ENCODE data around the gene SLC5A6. TPM values are rescaled to one million over a fixed set of nuclear protein-coding genes. Genes with fewer than 3 reads are reported as not detected.

SLC5A6 gene
- total RNA-seq, 4 donors from 2014 or later = 20.5 to 69.7 (median 60.5) TPM

DNA sequence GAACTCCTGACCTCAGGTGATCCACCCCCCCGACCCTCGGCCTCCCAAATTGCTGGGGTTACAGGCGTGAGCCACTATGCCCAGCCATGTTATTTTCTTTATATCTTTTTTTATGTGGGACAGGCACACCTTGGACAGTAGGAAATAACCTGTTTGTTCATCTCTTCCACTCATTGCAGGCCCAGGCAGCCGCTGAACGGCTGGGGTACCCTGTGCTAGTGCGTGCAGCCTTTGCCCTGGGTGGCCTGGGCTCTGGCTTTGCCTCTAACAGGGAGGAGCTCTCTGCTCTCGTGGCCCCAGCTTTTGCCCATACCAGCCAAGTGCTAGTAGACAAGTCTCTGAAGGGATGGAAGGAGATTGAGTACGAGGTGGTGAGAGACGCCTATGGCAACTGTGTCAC lies 13.5 kb upstream of the SLC5A6 start:
- no peak for DNase-seq
- intact Hi-C loops (cut with DNase I; ENCODE audit: low total_unique reads) = no loop called here
- no peak for TF ChIP-seq POLR2A (IDR thresholded peaks at IDR 0.05)
- H3K27me3 ChIP-seq = no peaks in the 10 kb centered on the region
- H3K4me3 ChIP-seq = no peak overlapping the region
- H3K36me3 ChIP-seq = peaks cover 0 to 2% of the 10 kb centered on the region in 2 donors
- no peak overlapping the region for H3K27ac ChIP-seq
- no peaks in the 10 kb centered on the region for H3K9me3 ChIP-seq
- H3K4me1 ChIP-seq = no peaks in the 10 kb centered on the region

GRCh38 chr2:27223416-27223815 lies 11.3 kb upstream of the SLC5A6 start:
- H3K9me3 ChIP-seq = no peaks in the 10 kb centered on the region
- no peaks in the 10 kb centered on the region for H3K27me3 ChIP-seq
- peaks cover 0 to 2% of the 10 kb centered on the region in 2 donors for H3K36me3 ChIP-seq
- intact Hi-C loops (cut with DNase I; ENCODE audit: low total_unique reads) = no loop called here
- no peak for DNase-seq
- TF ChIP-seq POLR2A (IDR thresholded peaks at IDR 0.05) = no peak
- TF ChIP-seq, protein P1, sequence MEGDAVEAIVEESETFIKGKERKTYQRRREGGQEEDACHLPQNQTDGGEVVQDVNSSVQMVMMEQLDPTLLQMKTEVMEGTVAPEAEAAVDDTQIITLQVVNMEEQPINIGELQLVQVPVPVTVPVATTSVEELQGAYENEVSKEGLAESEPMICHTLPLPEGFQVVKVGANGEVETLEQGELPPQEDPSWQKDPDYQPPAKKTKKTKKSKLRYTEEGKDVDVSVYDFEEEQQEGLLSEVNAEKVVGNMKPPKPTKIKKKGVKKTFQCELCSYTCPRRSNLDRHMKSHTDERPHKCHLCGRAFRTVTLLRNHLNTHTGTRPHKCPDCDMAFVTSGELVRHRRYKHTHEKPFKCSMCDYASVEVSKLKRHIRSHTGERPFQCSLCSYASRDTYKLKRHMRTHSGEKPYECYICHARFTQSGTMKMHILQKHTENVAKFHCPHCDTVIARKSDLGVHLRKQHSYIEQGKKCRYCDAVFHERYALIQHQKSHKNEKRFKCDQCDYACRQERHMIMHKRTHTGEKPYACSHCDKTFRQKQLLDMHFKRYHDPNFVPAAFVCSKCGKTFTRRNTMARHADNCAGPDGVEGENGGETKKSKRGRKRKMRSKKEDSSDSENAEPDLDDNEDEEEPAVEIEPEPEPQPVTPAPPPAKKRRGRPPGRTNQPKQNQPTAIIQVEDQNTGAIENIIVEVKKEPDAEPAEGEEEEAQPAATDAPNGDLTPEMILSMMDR (IDR thresholded peaks at IDR 0.05) = no peak
- no peak overlapping the region for H3K27ac ChIP-seq
- H3K4me3 ChIP-seq = no peak overlapping the region
- H3K4me1 ChIP-seq = no peaks in the 10 kb centered on the region

DNA sequence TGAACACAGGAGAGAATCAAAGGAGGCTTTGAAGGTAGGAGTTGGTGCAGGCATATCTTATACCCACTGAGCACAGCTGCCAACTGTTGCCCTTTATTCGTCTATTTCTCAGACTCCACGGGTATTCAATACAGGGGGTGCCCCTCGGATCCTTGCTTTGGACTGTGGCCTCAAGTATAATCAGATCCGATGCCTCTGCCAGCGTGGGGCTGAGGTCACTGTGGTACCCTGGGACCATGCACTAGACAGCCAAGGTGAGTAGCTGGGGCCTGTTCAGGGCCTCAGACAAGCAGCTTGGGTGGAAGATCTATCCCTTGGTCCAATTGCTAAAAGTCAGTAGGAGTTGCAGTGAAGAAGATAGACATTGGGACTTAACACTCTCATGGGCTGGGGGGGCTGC lies 10.3 kb upstream of the SLC5A6 start:
- Histone ChIP-seq H3K27me3 (no peaks in the 10 kb centered on the region), H3K4me3 (no peak overlapping the region), H3K36me3 (peaks cover 0 to 2% of the 10 kb centered on the region in 2 donors), H3K27ac (no peak overlapping the region), H3K4me1 (no peaks in the 10 kb centered on the region), H3K9me3 (no peaks in the 10 kb centered on the region)
- TF ChIP-seq, protein P1 (IDR thresholded peaks at IDR 0.05) = no peak
- TF ChIP-seq POLR2A (IDR thresholded peaks at IDR 0.05) = no peak
- no peak for DNase-seq
- intact Hi-C loops (cut with DNase I; ENCODE audit: low total_unique reads) = no loop called here

GRCh38 chr2:27221166-27221565 lies 9.1 kb upstream of the SLC5A6 start:
- H3K9me3 ChIP-seq = no peaks in the 10 kb centered on the region
- intact Hi-C loops (cut with DNase I; ENCODE audit: low total_unique reads) = no loop called here
- no peak overlapping the region for H3K4me3 ChIP-seq
- H3K36me3 ChIP-seq = no peaks in the 10 kb centered on the region
- H3K27me3 ChIP-seq = no peaks in the 10 kb centered on the region
- H3K4me1 ChIP-seq = no peaks in the 10 kb centered on the region
- TF ChIP-seq, protein P1 (IDR thresholded peaks at IDR 0.05) = no peak
- TF ChIP-seq POLR2A (IDR thresholded peaks at IDR 0.05) = no peak
- DNase-seq = no peak
- no peak overlapping the region for H3K27ac ChIP-seq

DNA sequence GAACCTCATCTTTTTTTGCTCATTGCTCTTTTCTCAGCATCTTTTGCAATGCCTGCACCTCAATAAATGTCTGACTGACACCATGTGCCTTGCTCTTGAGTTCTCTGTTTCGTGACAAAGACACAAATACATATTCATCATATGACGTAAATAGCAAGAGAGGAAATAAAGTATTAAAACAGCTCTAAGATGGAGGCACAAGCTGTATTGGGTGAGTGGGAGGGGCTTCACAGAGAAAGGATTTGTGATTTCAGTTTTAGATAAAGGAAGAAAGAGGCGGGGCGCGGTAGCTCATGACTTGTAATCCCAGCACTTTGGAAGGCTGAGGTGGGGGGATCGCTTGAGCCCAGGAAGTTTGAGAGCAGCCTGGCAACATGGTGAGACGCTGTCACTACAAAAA lies 8.0 kb upstream of the SLC5A6 start:
- Histone ChIP-seq H3K4me1 (no peaks in the 10 kb centered on the region), H3K4me3 (no peak overlapping the region), H3K36me3 (no peaks in the 10 kb centered on the region), H3K27ac (no peak overlapping the region), H3K9me3 (no peaks in the 10 kb centered on the region), H3K27me3 (no peaks in the 10 kb centered on the region)
- intact Hi-C loops (cut with DNase I; ENCODE audit: low total_unique reads) = no loop called here
- no peak for DNase-seq
- TF ChIP-seq POLR2A (IDR thresholded peaks at IDR 0.05) = no peak

DNA sequence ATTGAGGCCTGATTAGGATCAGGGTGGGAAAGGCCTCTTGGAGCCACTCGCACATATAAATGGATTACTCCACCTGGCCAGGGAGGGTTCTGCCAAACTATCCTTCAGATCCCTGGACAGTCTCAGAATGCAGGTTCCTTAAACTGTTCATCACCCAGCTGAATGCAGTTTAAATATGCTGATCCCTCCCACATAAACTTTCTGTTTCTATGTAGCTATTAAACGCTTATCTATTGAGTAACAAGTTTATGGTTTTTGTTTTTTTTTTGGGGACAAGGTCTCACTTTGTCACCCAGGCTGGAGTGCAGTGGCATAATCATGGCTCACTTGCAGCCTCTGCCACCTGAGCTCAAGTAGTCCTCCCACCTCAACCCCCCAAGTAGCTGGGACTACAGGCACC lies 7.0 kb upstream of the SLC5A6 start:
- DNase-seq = no peak
- Histone ChIP-seq H3K9me3 (no peaks in the 10 kb centered on the region), H3K27me3 (no peaks in the 10 kb centered on the region), H3K4me3 (no peak overlapping the region), H3K36me3 (no peaks in the 10 kb centered on the region), H3K27ac (no peak overlapping the region), H3K4me1 (no peaks in the 10 kb centered on the region)
- TF ChIP-seq, protein P1 (IDR thresholded peaks at IDR 0.05) = no peak
- TF ChIP-seq POLR2A (IDR thresholded peaks at IDR 0.05) = no peak
- intact Hi-C loops (cut with DNase I; ENCODE audit: low total_unique reads) = no loop called here
